ENCODE measurements around the gene SUGP1.

DNA sequence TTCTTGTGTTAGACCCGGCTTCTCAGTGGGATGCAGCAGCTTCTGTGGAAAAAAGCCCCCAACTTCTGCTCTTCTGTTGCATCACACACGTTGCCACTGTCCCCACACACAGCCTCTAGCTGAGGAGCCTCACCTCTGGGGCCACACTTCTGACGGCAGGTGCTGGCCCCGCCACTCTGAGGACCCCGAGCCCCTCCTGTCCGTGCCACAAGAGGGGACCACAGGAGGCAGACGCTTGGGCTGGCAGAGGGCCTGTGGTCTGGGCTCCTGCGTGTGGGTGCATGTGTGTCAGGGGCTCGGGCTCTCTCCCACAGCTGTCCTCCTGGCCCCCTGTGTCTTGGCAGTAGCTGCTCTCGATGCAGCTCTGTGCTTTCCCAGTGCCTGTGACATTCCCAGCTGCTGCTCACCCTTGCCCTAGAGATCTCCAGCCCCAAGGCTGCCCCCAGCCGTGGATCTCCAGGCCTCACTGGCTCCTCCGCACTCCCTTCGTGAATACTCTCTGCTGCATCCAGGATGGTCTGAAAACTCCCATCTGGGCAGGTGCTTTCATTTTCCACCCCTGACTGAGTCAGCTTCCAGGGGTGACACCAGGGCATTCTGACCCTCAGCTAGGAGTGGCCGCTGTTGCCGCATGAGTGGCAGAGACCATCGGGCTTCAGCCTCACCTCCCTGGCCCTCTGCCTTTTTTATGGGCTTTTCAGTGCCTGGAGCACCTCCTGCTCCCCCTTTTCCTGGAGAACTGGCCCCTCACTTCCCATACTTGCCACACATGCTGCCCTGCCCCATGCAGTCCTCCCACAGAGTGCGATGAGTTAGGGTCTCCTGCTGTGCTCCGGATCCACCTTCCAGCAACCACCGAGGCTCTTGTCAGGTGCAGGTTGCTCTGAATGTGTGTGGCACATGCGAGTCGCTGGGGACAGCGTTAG, 14.0 kb upstream of the SUGP1 start:
- TF ChIP-seq, protein P1, sequence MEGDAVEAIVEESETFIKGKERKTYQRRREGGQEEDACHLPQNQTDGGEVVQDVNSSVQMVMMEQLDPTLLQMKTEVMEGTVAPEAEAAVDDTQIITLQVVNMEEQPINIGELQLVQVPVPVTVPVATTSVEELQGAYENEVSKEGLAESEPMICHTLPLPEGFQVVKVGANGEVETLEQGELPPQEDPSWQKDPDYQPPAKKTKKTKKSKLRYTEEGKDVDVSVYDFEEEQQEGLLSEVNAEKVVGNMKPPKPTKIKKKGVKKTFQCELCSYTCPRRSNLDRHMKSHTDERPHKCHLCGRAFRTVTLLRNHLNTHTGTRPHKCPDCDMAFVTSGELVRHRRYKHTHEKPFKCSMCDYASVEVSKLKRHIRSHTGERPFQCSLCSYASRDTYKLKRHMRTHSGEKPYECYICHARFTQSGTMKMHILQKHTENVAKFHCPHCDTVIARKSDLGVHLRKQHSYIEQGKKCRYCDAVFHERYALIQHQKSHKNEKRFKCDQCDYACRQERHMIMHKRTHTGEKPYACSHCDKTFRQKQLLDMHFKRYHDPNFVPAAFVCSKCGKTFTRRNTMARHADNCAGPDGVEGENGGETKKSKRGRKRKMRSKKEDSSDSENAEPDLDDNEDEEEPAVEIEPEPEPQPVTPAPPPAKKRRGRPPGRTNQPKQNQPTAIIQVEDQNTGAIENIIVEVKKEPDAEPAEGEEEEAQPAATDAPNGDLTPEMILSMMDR (IDR thresholded peaks at IDR 0.05; ENCODE audit: poor library complexity): no peak
- TF ChIP-seq EZH2 (IDR thresholded peaks at IDR 0.05; ENCODE audit: borderline replicate concordance) (no peak), EZH2phosphoT487 (IDR thresholded peaks at IDR 0.05; ENCODE audit: low read depth, severe bottlenecking, unreplicated experiment) (no peak)
